Body of pancreas (tissue), 4 donors: ENCODE measurements around the gene C1QTNF12.
A peak's percentile ranks its signal among the peaks of the same experiment; 100 is the strongest.

Experiments used
- CTCF ChIP-seq, 7 experiments: fragments of 450-650 bp in 4 of 7; fragments of 200-600 bp in 3 of 7; sonication (generic) in 3 of 7; IDR thresholded peaks; one replicate each; pipeline ENCODE4 v1.5.1; 2016 to 2019; ENCODE audit warnings: antibody characterized with exemption in 7 of 7
- POLR2A ChIP-seq, 3 donors: fragments of 450-650 bp; IDR thresholded peaks; one replicate each; pipeline ENCODE4 v1.6.1; 2016; ENCODE audit warnings: antibody characterized with exemption in 3 of 3, mild to moderate bottlenecking in 2 of 3

- TF ChIP-seq CTCF (IDR thresholded peaks at IDR 0.05), result peak; percentile 59 to 85 (median 71)
- TF ChIP-seq POLR2A (IDR thresholded peaks at IDR 0.05), result no peak
These were observed 43.8 kb upstream of the C1QTNF12 start for GRCh38 chr1:1290238-1290731.
